ENCODE data around the gene HECA.

- TF ChIP-seq CTCF (conservative IDR thresholded peaks at IDR 0.05 in 1 of 2, IDR thresholded peaks at IDR 0.05 in 1 of 2; ENCODE audit: extremely low read depth in 1 of 2, insufficient read depth in 1 of 2, low read depth in 1 of 2, low read length in 2 of 2) (no peak), EZH2 (IDR thresholded peaks at IDR 0.05; ENCODE audit: borderline replicate concordance, low read length) (no peak)
These were observed 24.1 kb downstream of the HECA start for GRCh38 chr6:139159016-139159415.

Measured in mammary epithelial cell (primary cell).